ENCODE results near the gene ADD1.
A peak's percentile ranks its signal among the peaks of the same experiment; 100 is the strongest.

The ADD1 gene

DNA sequence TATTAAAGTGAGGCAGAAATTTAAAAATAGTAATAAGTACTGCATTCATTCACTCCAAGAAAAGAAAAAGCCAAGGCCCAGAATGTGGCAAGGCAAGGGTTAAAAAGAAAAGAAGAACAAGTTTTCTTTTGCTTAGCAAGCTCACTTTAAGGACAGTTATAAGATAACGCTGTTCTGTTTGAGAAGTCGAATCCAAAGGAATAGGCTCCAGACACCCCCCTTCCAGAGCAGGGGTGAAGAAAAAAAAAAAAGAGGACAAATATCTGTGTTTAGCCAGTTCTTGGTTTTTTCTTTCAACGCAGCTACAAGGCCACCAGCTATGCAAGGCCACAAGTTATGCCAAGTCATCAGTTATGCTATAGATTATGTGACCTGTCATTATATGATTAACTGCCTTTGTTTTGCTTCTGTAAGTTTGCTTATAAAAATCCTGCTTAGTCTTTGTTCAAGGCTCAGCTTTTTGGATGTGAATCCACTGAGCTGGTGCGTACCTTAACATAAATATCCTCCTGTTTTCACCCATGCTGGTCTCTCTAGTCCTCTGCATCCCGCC lies 121.1 kb downstream of the ADD1 start:
- no peak for DNase-seq (ENCODE audit: low read depth)
- H3K4me3 ChIP-seq (ENCODE audit: control insufficient read depth, low read depth, low read length): peak overlapping the region; percentile 71
- TF ChIP-seq, protein P1, sequence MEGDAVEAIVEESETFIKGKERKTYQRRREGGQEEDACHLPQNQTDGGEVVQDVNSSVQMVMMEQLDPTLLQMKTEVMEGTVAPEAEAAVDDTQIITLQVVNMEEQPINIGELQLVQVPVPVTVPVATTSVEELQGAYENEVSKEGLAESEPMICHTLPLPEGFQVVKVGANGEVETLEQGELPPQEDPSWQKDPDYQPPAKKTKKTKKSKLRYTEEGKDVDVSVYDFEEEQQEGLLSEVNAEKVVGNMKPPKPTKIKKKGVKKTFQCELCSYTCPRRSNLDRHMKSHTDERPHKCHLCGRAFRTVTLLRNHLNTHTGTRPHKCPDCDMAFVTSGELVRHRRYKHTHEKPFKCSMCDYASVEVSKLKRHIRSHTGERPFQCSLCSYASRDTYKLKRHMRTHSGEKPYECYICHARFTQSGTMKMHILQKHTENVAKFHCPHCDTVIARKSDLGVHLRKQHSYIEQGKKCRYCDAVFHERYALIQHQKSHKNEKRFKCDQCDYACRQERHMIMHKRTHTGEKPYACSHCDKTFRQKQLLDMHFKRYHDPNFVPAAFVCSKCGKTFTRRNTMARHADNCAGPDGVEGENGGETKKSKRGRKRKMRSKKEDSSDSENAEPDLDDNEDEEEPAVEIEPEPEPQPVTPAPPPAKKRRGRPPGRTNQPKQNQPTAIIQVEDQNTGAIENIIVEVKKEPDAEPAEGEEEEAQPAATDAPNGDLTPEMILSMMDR (conservative IDR thresholded peaks at IDR 0.05; ENCODE audit: control insufficient read depth, insufficient read depth, low read depth, low read length): no peak

DNA sequence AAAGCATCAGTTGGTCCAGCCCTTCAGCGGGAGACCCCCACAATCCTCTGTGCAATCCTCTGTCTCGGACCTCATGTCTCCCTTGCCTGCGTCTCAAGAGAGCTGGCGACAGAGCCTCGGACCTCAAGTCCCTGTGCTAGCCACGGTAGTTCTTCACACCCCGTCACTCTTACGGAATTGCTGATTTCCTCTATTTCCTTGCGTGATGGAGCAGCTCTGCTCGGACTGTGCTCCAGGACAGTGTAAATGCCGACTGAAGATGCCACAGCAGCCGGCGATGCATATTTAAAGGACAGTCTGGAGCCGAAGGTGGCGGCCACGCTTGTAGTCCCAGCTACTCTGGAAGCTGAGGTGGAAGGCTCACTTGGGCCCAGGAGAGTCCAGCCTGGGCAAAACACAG lies 121.6 kb downstream of the ADD1 start:
- H3K4me3 ChIP-seq (ENCODE audit: control insufficient read depth, low read depth, low read length): no peak overlapping the region
- DNase-seq (ENCODE audit: low read depth): no peak
- TF ChIP-seq, protein P1 (conservative IDR thresholded peaks at IDR 0.05; ENCODE audit: control insufficient read depth, insufficient read depth, low read depth, low read length): no peak

DNA sequence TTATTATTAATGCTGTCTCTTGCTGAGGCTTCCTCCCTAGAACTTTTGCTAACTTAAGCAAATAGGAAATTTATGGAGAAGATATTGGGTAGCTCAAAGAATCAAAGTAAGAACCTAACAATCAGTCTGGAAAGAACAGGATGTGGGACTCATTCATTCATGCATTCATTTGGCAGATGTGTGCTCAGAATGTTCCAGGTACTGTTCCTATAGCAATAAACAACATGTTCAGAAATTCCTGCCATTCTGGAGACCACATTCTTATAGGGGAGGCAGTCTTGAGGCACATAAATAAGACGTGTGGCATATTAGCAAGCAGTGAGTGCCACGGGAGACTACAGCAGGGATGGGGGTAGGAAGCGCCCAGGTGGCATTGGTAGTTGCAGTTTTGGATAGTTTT lies 124.7 kb downstream of the ADD1 start:
- TF ChIP-seq, protein P1 (conservative IDR thresholded peaks at IDR 0.05; ENCODE audit: control insufficient read depth, insufficient read depth, low read depth, low read length): no peak
- no peak overlapping the region for H3K4me3 ChIP-seq (ENCODE audit: control insufficient read depth, low read depth, low read length)
- no peak for DNase-seq (ENCODE audit: low read depth)

DNA sequence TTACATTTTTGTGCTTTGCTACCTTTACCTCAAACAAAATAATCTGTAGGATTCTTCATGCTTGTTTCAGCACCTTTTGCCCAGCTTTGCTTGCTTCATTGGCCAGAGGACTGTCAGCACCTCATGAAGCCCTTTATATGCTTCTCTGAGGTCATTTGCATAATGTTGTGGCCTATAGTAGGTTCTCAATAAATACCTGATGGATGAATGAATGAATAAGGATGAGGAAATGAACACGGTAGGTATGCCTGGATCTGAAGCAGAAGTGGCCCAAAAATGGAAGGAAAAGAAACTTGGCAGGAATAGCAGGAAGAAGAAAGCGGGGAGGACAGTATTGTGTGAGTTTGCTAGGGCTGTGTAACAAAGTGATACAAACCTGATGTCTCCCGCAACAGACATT lies 127.6 kb downstream of the ADD1 start:
- TF ChIP-seq, protein P1 (conservative IDR thresholded peaks at IDR 0.05; ENCODE audit: control insufficient read depth, insufficient read depth, low read depth, low read length): no peak
- H3K4me3 ChIP-seq (ENCODE audit: control insufficient read depth, low read depth, low read length): no peak overlapping the region
- no peak for DNase-seq (ENCODE audit: low read depth)

DNA sequence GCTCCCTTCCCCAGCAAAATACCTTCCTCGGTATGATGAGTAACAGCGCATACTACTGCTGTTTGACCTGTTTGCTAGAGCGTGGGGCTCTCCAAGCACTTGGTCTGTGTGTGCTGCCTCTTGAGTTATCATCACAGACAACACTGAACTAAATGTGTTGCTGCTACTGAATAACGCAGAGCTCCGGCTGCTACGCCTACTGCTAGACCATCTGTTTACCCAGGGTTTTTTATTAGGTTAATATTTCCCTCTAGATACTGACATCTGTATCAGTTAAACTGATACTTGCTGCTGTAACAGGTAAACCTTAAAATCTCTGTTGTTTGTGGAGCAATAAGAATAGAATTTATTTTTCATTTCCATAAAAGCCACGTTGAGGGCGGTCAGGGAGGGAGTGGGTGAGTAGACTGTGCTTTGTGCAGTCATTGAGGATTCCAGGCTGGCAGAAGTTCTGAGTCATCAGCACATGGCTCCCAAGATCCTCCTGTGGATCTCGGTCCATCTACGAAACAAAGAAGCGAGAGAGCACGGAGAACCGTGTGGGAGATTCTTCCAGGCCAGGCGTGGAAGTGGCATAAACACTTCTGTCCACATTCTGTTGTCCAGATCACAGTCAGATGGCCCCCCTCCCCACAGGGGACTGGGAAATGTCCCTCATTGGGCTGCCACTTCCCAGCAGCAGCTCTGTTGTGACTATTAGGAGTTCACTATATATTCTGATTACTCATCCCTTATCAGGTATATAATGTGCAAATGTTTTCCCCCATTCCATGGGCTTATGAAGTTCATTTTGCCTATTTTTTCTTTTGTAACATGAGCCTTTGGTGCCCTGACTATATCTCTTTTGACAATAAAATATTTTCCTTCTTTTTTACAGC lies 133.8 kb downstream of the ADD1 start:
- TF ChIP-seq, protein P1 (conservative IDR thresholded peaks at IDR 0.05; ENCODE audit: control insufficient read depth, insufficient read depth, low read depth, low read length): no peak
- peak; percentile 74 for DNase-seq (ENCODE audit: low read depth)
- H3K4me3 ChIP-seq (ENCODE audit: control insufficient read depth, low read depth, low read length): no peak overlapping the region

Measured in fibroblast of mammary gland (primary cell).